HepG2 (cell line): ENCODE results near the gene COASY. TPM values are rescaled to one million over a fixed set of nuclear protein-coding genes. Genes with fewer than 3 reads are reported as not detected.

ENCODE experiments used
- ATAC-seq: fragments of 200-7000 bp; cut with Tn5 transposase; 3 replicates; pipeline ENCODE4 v1.9.1; 2020; ENCODE audit warnings: mild to moderate bottlenecking, moderate library complexity
- BruUV-seq: library from RNA; stranded (reverse); fragments of 400-500 nt; replicated peaks from 2 replicates; lab custom pipeline; 2021; lab: Mats Ljungman, UMichigan
- CTCF ChIA-PET: fragments of 300-600 bp; formaldehyde crosslinking; extraction: SDS; loops from one replicate; lab custom pipeline; 2021; ENCODE audit warnings: low total read pairs, inconsistent platforms, low intra/inter-chr PET ratio; lab: Yijun Ruan, JAX
- POLR2A ChIA-PET: fragments of 350-600 bp; sonication (Branson Sonifier 250); formaldehyde crosslinking; loops from one replicate; lab custom pipeline; 2020; ENCODE audit warnings: antibody characterized with exemption, inconsistent platforms; lab: Yijun Ruan, JAX
- DNase-seq: peaks from one replicate; pipeline ENCODE4 v3.0.0-alpha.2; 2015; ENCODE audit warnings: low spot score
- FAIRE-seq: peaks from 3 replicates; lab custom pipeline; 2011; peaks lifted over from hg19 to GRCh38; lab: Jason Lieb, UNC
- H2AFZ ChIP-seq: one replicate; pipeline ENCODE4 v1.6.1; 2011; ENCODE audit warnings: low read length, inconsistent platforms
- H3K27ac ChIP-seq: fragments of 300-600 bp; 3 replicates; pipeline ENCODE4 v1.8.0; 2011; ENCODE audit warnings: mixed run types, mild to moderate bottlenecking, mixed read lengths, low read length, inconsistent platforms; ENCODE audit not compliant: insufficient read depth; ENCODE audit errors: extremely low read length
- H3K27me3 ChIP-seq, 2 experiments: fragments of 200-600 bp in 1 of 2; 2 replicates in 1 of 2; 3 replicates in 1 of 2; pipeline versions ENCODE4 v1.6.0 to v1.8.0; 2011; ENCODE audit warnings: low read length in 2 of 2, mild to moderate bottlenecking in 2 of 2, moderate library complexity in 2 of 2, inconsistent platforms in 1 of 2; ENCODE audit not compliant: insufficient read depth in 2 of 2, control insufficient read depth in 1 of 2
- H3K36me3 ChIP-seq, 2 experiments: fragments of 200-600 bp in 1 of 2; replicated peaks in 1 of 2; 2 replicates in 1 of 2; 3 replicates in 1 of 2; pipeline versions ENCODE4 v1.5.1 to v1.8.0; 2011; ENCODE audit warnings: low read length in 2 of 2, inconsistent platforms in 1 of 2; ENCODE audit not compliant: insufficient read depth in 2 of 2, control insufficient read depth in 1 of 2
- H3K4me1 ChIP-seq: 2 replicates; pipeline ENCODE4 v1.5.1; 2012; ENCODE audit warnings: low read length, inconsistent platforms; ENCODE audit not compliant: insufficient read depth
- H3K4me2 ChIP-seq: 2 replicates; pipeline ENCODE4 v1.6.0; 2011; ENCODE audit warnings: low read depth, low read length, inconsistent platforms
- H3K4me3 ChIP-seq, 3 experiments: fragments of 200-600 bp in 1 of 3; sonication (generic), shearing (Covaris generic) in 1 of 3; replicated peaks in 1 of 3; 2 replicates each; pipeline ENCODE4 v1.5.1; 2011 to 2016; ENCODE audit warnings: low read length in 3 of 3, inconsistent platforms in 2 of 3, low read depth in 2 of 3, mild to moderate bottlenecking in 2 of 3, control low read depth in 1 of 3, mixed read lengths in 1 of 3; ENCODE audit not compliant: insufficient read depth in 1 of 3
- H3K79me2 ChIP-seq: one replicate; pipeline ENCODE4 v1.6.1; 2011; ENCODE audit warnings: low read length, inconsistent platforms; ENCODE audit not compliant: insufficient read depth
- H3K9ac ChIP-seq: 2 replicates; pipeline ENCODE4 v1.6.0; 2011; ENCODE audit warnings: mild to moderate bottlenecking, low read depth, low read length, inconsistent platforms; ENCODE audit not compliant: insufficient read depth
- H3K9me3 ChIP-seq: 2 replicates; pipeline ENCODE4 v1.5.1; 2012; ENCODE audit warnings: mild to moderate bottlenecking, low read length
- H4K20me1 ChIP-seq: 2 replicates; pipeline ENCODE4 v1.6.0; 2011; ENCODE audit warnings: inconsistent platforms, mild to moderate bottlenecking, low read length, moderate library complexity; ENCODE audit not compliant: insufficient read depth
- EZH2 ChIP-seq: conservative IDR thresholded peaks from 2 replicates; pipeline ENCODE4 v1.6.1; 2012; ENCODE audit warnings: mild to moderate bottlenecking, low read depth, low read length, moderate library complexity
- JUN ChIP-seq: sonication (generic); formaldehyde crosslinking; IDR thresholded peaks from 2 replicates; pipeline ENCODE4 v1.4.0; 2020; ENCODE audit warnings: mild to moderate bottlenecking, missing genetic modification reagents
- KDM2A ChIP-seq: sonication (generic); formaldehyde crosslinking; IDR thresholded peaks from 2 replicates; pipeline ENCODE4 v1.4.0; 2020; ENCODE audit warnings: low read depth, missing genetic modification reagents, borderline replicate concordance
- LCORL ChIP-seq, 2 experiments: fragments of 450-650 bp in 1 of 2; sonication (generic) in 1 of 2; formaldehyde crosslinking in 1 of 2; IDR thresholded peaks; 2 replicates each; pipeline versions ENCODE4 v1.5.0 to v1.6.1; 2017 to 2020; ENCODE audit warnings: antibody characterized with exemption in 1 of 2, missing genetic modification reagents in 1 of 2
- RAD51 ChIP-seq: fragments of 450-650 bp; IDR thresholded peaks from 2 replicates; pipeline ENCODE4 v1.6.1; 2016; ENCODE audit warnings: borderline replicate concordance
- SOX6 ChIP-seq, 2 experiments: fragments of 450-650 bp in 1 of 2; sonication (generic) in 1 of 2; formaldehyde crosslinking in 1 of 2; IDR thresholded peaks; 2 replicates each; pipeline versions ENCODE4 v1.4.0 to v1.6.1; 2017 to 2020; ENCODE audit warnings: antibody characterized with exemption in 1 of 2, mild to moderate bottlenecking in 1 of 2, missing genetic modification reagents in 1 of 2
- ZNF205 ChIP-seq: IDR thresholded peaks from 2 replicates; pipeline ENCODE4 v1.6.1; 2018; ENCODE audit warnings: missing biosample characterization, missing genetic modification reagents
- ZSCAN12 ChIP-seq: sonication (generic); formaldehyde crosslinking; IDR thresholded peaks from 2 replicates; pipeline ENCODE4 v1.9.0; 2021; ENCODE audit warnings: mild to moderate bottlenecking, missing genetic modification reagents
- WGBS: methylation state at CpG from one replicate; pipeline ENCODE4 v1.1.6; 2017; ENCODE audit warnings: low lambda C conversion rate; 5-methylcytosine and 5-hydroxymethylcytosine counted together
- in situ Hi-C: cut with HindIII; loops from 2 replicates; pipeline ENCODE4 v1.10.0; 2017; ENCODE audit warnings: low pct_unique_long_range_greater_than_20kb; ENCODE audit not compliant: extremely low pct_ligation_motif_present
- intact Hi-C: fragments of 100-400 bp; cut with micrococcal nuclease; formaldehyde crosslinking; loops from one replicate; pipeline ENCODE4 v1.10.0; 2022; ENCODE audit not compliant: unreplicated experiment
- polyA plus RNA-seq, 8 experiments: library from polyadenylated mRNA; depleted of rRNA in 3 of 8; stranded (reverse) in 7 of 8; unstranded in 1 of 8; fragments of >200 nt; fragmentation: Illumina TruSeq in 4 of 8; extraction: Trizol in 4 of 8; gene quantifications; 2 replicates each; pipeline versions ENCODE4 v1.2.1 to v1.2.3, GENCODE V29; 2011 to 2016; ENCODE audit warnings: low read depth in 4 of 8, missing spikeins in 1 of 8, mixed read lengths in 1 of 8; ENCODE audit not compliant: insufficient read depth in 1 of 8
- total RNA-seq, 5 experiments: library from RNA; depleted of rRNA; stranded (reverse); fragments of >200 nt; fragmentation: Illumina TruSeq; extraction: Trizol; gene quantifications; 2 replicates each; pipeline ENCODE4 v1.2.3, GENCODE V29; 2016; ENCODE audit warnings: low read depth in 1 of 5
- TF ChIP-seq, protein P1 (sequence below), 2 experiments: sonication (generic) in 1 of 2; formaldehyde crosslinking in 1 of 2; IDR thresholded peaks; 2 replicates each; pipeline versions ENCODE4 v1.4.0 to v1.6.1; 2018 to 2020; ENCODE audit warnings: missing genetic modification reagents in 2 of 2, borderline replicate concordance in 1 of 2, low read depth in 1 of 2, mild to moderate bottlenecking in 1 of 2, missing biosample characterization in 1 of 2
- TF ChIP-seq, protein P2 (sequence below): sonication (generic); formaldehyde crosslinking; conservative IDR thresholded peaks from 2 replicates; pipeline ENCODE4 v1.4.0; 2020; ENCODE audit warnings: missing genetic modification reagents

The COASY gene
- total and polyA plus RNA-seq, 2 of the 13 experiments (the other 11 are each of a cell fraction or from before 2014, with no cell fraction given): 90.7 to 125 TPM

GRCh38 chr17:42607769-42608168 is 45.8 kb downstream of the COASY start:
- Histone ChIP-seq H3K27me3 (no peaks in the 10 kb centered on the region; a peak in 1 of 5 replicates), H3K79me2 (peaks cover 67% of the 10 kb centered on the region), H3K4me1 (peaks cover 60% of the 10 kb centered on the region), H3K9me3 (no peaks in the 10 kb centered on the region), H3K4me3 (peak overlapping the region; percentile 74 to 94 (median 91)), H3K4me2 (peak overlapping the region; percentile 91), H3K36me3 (peaks cover 12 to 13% of the 10 kb centered on the region in 2 experiments), H3K9ac (peak overlapping the region; percentile 94), H2AFZ (no peak overlapping the region), H4K20me1 (peaks cover 8% of the 10 kb centered on the region; the same call in 1 of the 2 replicates), H3K27ac (no peak overlapping the region)
- intact Hi-C loops (loop anchor here (2.0 kb wide), 1 partner anchor 71 kb away; no protein-coding TSS in a partner anchor), in situ Hi-C loops (no loop called here)
- no TSS peak for BruUV-seq
- POLR2A ChIA-PET: interaction anchor here (1.0 to 4.0 kb wide), 12 partner anchors 11 to 166 kb away, joined by 3 to 60 read pairs (median 22); partner anchors contain the start of genes CCR10, CNTNAP1, MLX and NAGLU
- CTCF ChIA-PET: no interaction called here
- WGBS: 37% methylated on average over 3 of the region's 3 CpGs
- FAIRE-seq (no peak), ATAC-seq (no peak), DNase-seq (no peak)
- TF ChIP-seq JUN (CRISPR knock-in tag): no peak
- no peak for TF ChIP-seq LCORL (IDR thresholded peaks at IDR 0.05)
- 0 out of 2 replicates have a peak, but pooled peaks have one; percentile 7 for TF ChIP-seq LCORL (CRISPR knock-in tag; IDR thresholded peaks at IDR 0.05)

- no peak overlapping the region for H2AFZ ChIP-seq
- H3K4me3 ChIP-seq: peak overlapping the region; percentile 74 to 94 (median 91)
- in situ Hi-C loops: no loop called here
- intact Hi-C loops: loop anchor here (2.0 kb wide), 1 partner anchor 70 kb away; no protein-coding TSS in a partner anchor
- H4K20me1 ChIP-seq: peaks cover 8% of the 10 kb centered on the region; the same call in 1 of the 2 replicates
- H3K9ac ChIP-seq: peak overlapping the region; percentile 94
- H3K27ac ChIP-seq: peak overlapping the region; percentile 67
- ATAC-seq: peak; percentile 71
- 2% methylated on average over 29 of the region's 30 CpGs for WGBS
- H3K36me3 ChIP-seq: peaks cover 16 to 20% of the 10 kb centered on the region in 2 experiments
- H3K27me3 ChIP-seq: no peaks in the 10 kb centered on the region; a peak in 1 of 5 replicates
- FAIRE-seq: no peak
- no peak for DNase-seq
- no peaks in the 10 kb centered on the region for H3K9me3 ChIP-seq
- H3K4me2 ChIP-seq: peak overlapping the region; percentile 91
- BruUV-seq: TSS peak; percentile 61
- POLR2A ChIA-PET: interaction anchor here (0.8 to 4.0 kb wide), 43 partner anchors 8 to 525 kb away, joined by 3 to 60 read pairs (median 7); partner anchors contain the start of genes BECN1, CCR10, CNTD1 and CNTNAP1
- peaks cover 60% of the 10 kb centered on the region for H3K4me1 ChIP-seq
- CTCF ChIA-PET: interaction anchor here (1.4 kb wide), 1 partner anchor 10 kb away, joined by 6 read pairs; no protein-coding TSS in a partner anchor
- H3K79me2 ChIP-seq: peaks cover 59% of the 10 kb centered on the region
- TF ChIP-seq KDM2A (CRISPR knock-in tag): no peak
- no peak for TF ChIP-seq ZNF205 (CRISPR knock-in tag)
- TF ChIP-seq, protein P1, sequence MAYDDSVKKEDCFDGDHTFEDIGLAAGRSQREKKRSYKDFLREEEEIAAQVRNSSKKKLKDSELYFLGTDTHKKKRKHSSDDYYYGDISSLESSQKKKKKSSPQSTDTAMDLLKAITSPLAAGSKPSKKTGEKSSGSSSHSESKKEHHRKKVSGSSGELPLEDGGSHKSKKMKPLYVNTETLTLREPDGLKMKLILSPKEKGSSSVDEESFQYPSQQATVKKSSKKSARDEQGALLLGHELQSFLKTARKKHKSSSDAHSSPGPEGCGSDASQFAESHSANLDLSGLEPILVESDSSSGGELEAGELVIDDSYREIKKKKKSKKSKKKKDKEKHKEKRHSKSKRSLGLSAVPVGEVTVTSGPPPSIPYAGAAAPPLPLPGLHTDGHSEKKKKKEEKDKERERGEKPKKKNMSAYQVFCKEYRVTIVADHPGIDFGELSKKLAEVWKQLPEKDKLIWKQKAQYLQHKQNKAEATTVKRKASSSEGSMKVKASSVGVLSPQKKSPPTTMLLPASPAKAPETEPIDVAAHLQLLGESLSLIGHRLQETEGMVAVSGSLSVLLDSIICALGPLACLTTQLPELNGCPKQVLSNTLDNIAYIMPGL (CRISPR knock-in tag; IDR thresholded peaks at IDR 0.05; ENCODE audit: borderline replicate concordance in 1 of 2, low read depth in 1 of 2): peak in 1 of 2 experiments; percentile 6; a peak in 1 of 4 replicates
- no peak; the same call in 1 of the 2 replicates for TF ChIP-seq ZSCAN12
- TF ChIP-seq SOX6 (IDR thresholded peaks at IDR 0.05): no peak
- no peak for TF ChIP-seq SOX6 (CRISPR knock-in tag; IDR thresholded peaks at IDR 0.05)
- no peak for TF ChIP-seq RAD51
- no peak for TF ChIP-seq EZH2
- TF ChIP-seq, protein P2, sequence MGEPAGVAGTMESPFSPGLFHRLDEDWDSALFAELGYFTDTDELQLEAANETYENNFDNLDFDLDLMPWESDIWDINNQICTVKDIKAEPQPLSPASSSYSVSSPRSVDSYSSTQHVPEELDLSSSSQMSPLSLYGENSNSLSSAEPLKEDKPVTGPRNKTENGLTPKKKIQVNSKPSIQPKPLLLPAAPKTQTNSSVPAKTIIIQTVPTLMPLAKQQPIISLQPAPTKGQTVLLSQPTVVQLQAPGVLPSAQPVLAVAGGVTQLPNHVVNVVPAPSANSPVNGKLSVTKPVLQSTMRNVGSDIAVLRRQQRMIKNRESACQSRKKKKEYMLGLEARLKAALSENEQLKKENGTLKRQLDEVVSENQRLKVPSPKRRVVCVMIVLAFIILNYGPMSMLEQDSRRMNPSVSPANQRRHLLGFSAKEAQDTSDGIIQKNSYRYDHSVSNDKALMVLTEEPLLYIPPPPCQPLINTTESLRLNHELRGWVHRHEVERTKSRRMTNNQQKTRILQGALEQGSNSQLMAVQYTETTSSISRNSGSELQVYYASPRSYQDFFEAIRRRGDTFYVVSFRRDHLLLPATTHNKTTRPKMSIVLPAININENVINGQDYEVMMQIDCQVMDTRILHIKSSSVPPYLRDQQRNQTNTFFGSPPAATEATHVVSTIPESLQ (CRISPR knock-in tag): no peak
These were observed 46.6 kb downstream of the COASY start for GRCh38 chr17:42608305-42609181.
